Immature natural killer cell (primary cell): ENCODE data around the gene PRDM5. TPM values are rescaled to one million over a fixed set of nuclear protein-coding genes. Genes with fewer than 3 reads are reported as not detected.

Experiments
- DNase-seq, 3 donors: peaks; one replicate each; pipeline ENCODE4 v3.0.0; 2022; ENCODE audit warnings: mixed read lengths in 1 of 3
- H3K27ac Mint-ChIP-seq, 6 donors: one replicate each; pipeline ENCODE4 v1.8.0; 2020; ENCODE audit warnings: mixed read lengths in 6 of 6, mild to moderate bottlenecking in 5 of 6, inconsistent platforms in 4 of 6, moderate library complexity in 3 of 6
- H3K27me3 Mint-ChIP-seq, 3 donors: one replicate each; pipeline ENCODE4 v1.8.0; 2020 to 2021; ENCODE audit warnings: low read depth in 3 of 3, mild to moderate bottlenecking in 3 of 3, mixed read lengths in 3 of 3, moderate library complexity in 3 of 3, inconsistent platforms in 1 of 3
- H3K36me3 Mint-ChIP-seq, 3 donors: one replicate each; pipeline ENCODE4 v1.8.0; 2020; ENCODE audit warnings: mixed read lengths in 3 of 3, inconsistent platforms in 2 of 3, mild to moderate bottlenecking in 2 of 3
- H3K4me1 Mint-ChIP-seq, 2 donors: one replicate each; pipeline ENCODE4 v1.8.0; 2020; ENCODE audit warnings: inconsistent platforms in 2 of 2, mild to moderate bottlenecking in 2 of 2, mixed read lengths in 2 of 2, moderate library complexity in 1 of 2
- H3K4me3 Mint-ChIP-seq, 5 donors: one replicate each; pipeline ENCODE4 v1.8.0; 2020; ENCODE audit warnings: mild to moderate bottlenecking in 5 of 5, mixed read lengths in 5 of 5, inconsistent platforms in 3 of 5, moderate library complexity in 3 of 5
- H3K9me3 Mint-ChIP-seq, 6 donors: one replicate each; pipeline ENCODE4 v1.8.0; 2020; ENCODE audit warnings: mild to moderate bottlenecking in 6 of 6, mixed read lengths in 6 of 6, inconsistent platforms in 4 of 6, moderate library complexity in 3 of 6
- polyA plus RNA-seq, 3 donors: library from polyadenylated mRNA; unstranded; fragments of 300-500 nt; fragmentation: Illumina TruSeq; gene quantifications; one replicate each; pipeline ENCODE4 v1.2.3, GENCODE V29; 2021

PRDM5 gene
- polyA plus RNA-seq, 3 donors from 2014 or later, result 0.08 TPM; not detected in 2

- H3K9me3 Mint-ChIP-seq, result peaks cover 0 to 11% (median 4%) of the 10 kb centered on the region in 6 donors
- no peak for DNase-seq
- peaks cover 3 to 11% (median 4%) of the 10 kb centered on the region in 3 donors for H3K27me3 Mint-ChIP-seq
- no peaks in the 10 kb centered on the region for H3K4me1 Mint-ChIP-seq
- no peak overlapping the region for H3K4me3 Mint-ChIP-seq
- H3K36me3 Mint-ChIP-seq, result no peaks in the 10 kb centered on the region
- H3K27ac Mint-ChIP-seq, result no peak overlapping the region
These were observed 29.2 kb downstream of the PRDM5 start for GRCh38 chr4:120893314-120893713.

- DNase-seq, result no peak
- H3K4me1 Mint-ChIP-seq, result no peaks in the 10 kb centered on the region
- peaks cover 0 to 7% (median 5%) of the 10 kb centered on the region in 3 donors for H3K27me3 Mint-ChIP-seq
- H3K36me3 Mint-ChIP-seq, result no peaks in the 10 kb centered on the region
- H3K4me3 Mint-ChIP-seq, result no peak overlapping the region
- H3K9me3 Mint-ChIP-seq, result peaks cover 0 to 6% (median 2%) of the 10 kb centered on the region in 6 donors
- H3K27ac Mint-ChIP-seq, result no peak overlapping the region
These were observed 36.3 kb downstream of the PRDM5 start for GRCh38 chr4:120886191-120886590.

- Mint-ChIP-seq H3K36me3 (no peaks in the 10 kb centered on the region), H3K4me1 (no peaks in the 10 kb centered on the region), H3K27me3 (peaks cover 0 to 4% (median 4%) of the 10 kb centered on the region in 3 donors), H3K4me3 (no peak overlapping the region), H3K9me3 (peaks cover 0 to 4% (median 0%) of the 10 kb centered on the region in 6 donors), H3K27ac (no peak overlapping the region)
- no peak for DNase-seq
These were observed 40.7 kb downstream of the PRDM5 start for GRCh38 chr4:120881846-120882245.

- DNase-seq, result no peak
- Mint-ChIP-seq H3K4me1 (no peaks in the 10 kb centered on the region), H3K36me3 (no peaks in the 10 kb centered on the region), H3K9me3 (peaks cover 0 to 2% (median 0%) of the 10 kb centered on the region in 6 donors), H3K27ac (no peak overlapping the region), H3K4me3 (no peak overlapping the region), H3K27me3 (peaks cover 0 to 4% (median 4%) of the 10 kb centered on the region in 3 donors)
These were observed 41.2 kb downstream of the PRDM5 start for GRCh38 chr4:120881351-120881750.

- H3K9me3 Mint-ChIP-seq, result peaks cover 0 to 2% (median 0%) of the 10 kb centered on the region in 6 donors
These were observed 45.5 kb downstream of the PRDM5 start for GRCh38 chr4:120877021-120877420.

GRCh38 chr4:120874792-120875774 lies 47.4 kb downstream of the PRDM5 start:
- H3K4me1 Mint-ChIP-seq, result no peaks in the 10 kb centered on the region
- no peaks in the 10 kb centered on the region for H3K36me3 Mint-ChIP-seq
- no peak overlapping the region for H3K4me3 Mint-ChIP-seq
- no peak for DNase-seq
- H3K27ac Mint-ChIP-seq, result no peak overlapping the region
- peaks cover 0 to 2% (median 0%) of the 10 kb centered on the region in 6 donors for H3K9me3 Mint-ChIP-seq
- peaks cover 0 to 4% (median 2%) of the 10 kb centered on the region in 3 donors for H3K27me3 Mint-ChIP-seq

More at GRCh38 chr4:120877021-120877420, 45.5 kb downstream of the PRDM5 start:
- Mint-ChIP-seq H3K4me3 (no peak overlapping the region), H3K4me1 (no peaks in the 10 kb centered on the region), H3K27ac (no peak overlapping the region), H3K36me3 (no peaks in the 10 kb centered on the region), H3K27me3 (peaks cover 0 to 4% (median 2%) of the 10 kb centered on the region in 3 donors)
- no peak for DNase-seq

- no peak overlapping the region for H3K4me3 Mint-ChIP-seq
These were observed 49.0 kb downstream of the PRDM5 start for GRCh38 chr4:120873554-120873953.

GRCh38 chr4:120871173-120871572 lies 51.4 kb downstream of the PRDM5 start:
- no peaks in the 10 kb centered on the region for H3K4me1 Mint-ChIP-seq
- no peak for DNase-seq
- no peaks in the 10 kb centered on the region for H3K9me3 Mint-ChIP-seq
- H3K27ac Mint-ChIP-seq, result no peak overlapping the region
- no peak overlapping the region for H3K4me3 Mint-ChIP-seq
- H3K36me3 Mint-ChIP-seq, result no peaks in the 10 kb centered on the region
- H3K27me3 Mint-ChIP-seq, result no peaks in the 10 kb centered on the region

More at GRCh38 chr4:120873554-120873953, 49.0 kb downstream of the PRDM5 start:
- no peak for DNase-seq
- Mint-ChIP-seq H3K36me3 (no peaks in the 10 kb centered on the region), H3K4me1 (no peaks in the 10 kb centered on the region), H3K27ac (no peak overlapping the region), H3K27me3 (no peaks in the 10 kb centered on the region), H3K9me3 (peaks cover 0 to under 1% (median 0%) of the 10 kb centered on the region in 6 donors)

- Mint-ChIP-seq H3K4me1 (no peaks in the 10 kb centered on the region), H3K27me3 (no peaks in the 10 kb centered on the region), H3K36me3 (no peaks in the 10 kb centered on the region), H3K9me3 (no peaks in the 10 kb centered on the region), H3K27ac (no peak overlapping the region), H3K4me3 (no peak overlapping the region)
- no peak for DNase-seq
These were observed 52.2 kb downstream of the PRDM5 start for GRCh38 chr4:120870279-120870673.

GRCh38 chr4:120869613-120870278 lies 52.8 kb downstream of the PRDM5 start:
- DNase-seq, result no peak
- Mint-ChIP-seq H3K4me3 (no peak overlapping the region), H3K36me3 (no peaks in the 10 kb centered on the region), H3K27ac (no peak overlapping the region), H3K9me3 (no peaks in the 10 kb centered on the region), H3K4me1 (no peaks in the 10 kb centered on the region), H3K27me3 (no peaks in the 10 kb centered on the region)

- DNase-seq, result no peak
- Mint-ChIP-seq H3K27me3 (no peaks in the 10 kb centered on the region), H3K36me3 (no peaks in the 10 kb centered on the region), H3K4me3 (no peak overlapping the region), H3K27ac (no peak overlapping the region), H3K9me3 (no peaks in the 10 kb centered on the region), H3K4me1 (no peaks in the 10 kb centered on the region)
These were observed 55.0 kb downstream of the PRDM5 start for GRCh38 chr4:120867506-120867905.

GRCh38 chr4:120865985-120866384 lies 56.5 kb downstream of the PRDM5 start:
- Mint-ChIP-seq H3K27ac (no peak overlapping the region), H3K4me1 (no peaks in the 10 kb centered on the region), H3K4me3 (no peak overlapping the region), H3K27me3 (no peaks in the 10 kb centered on the region), H3K36me3 (no peaks in the 10 kb centered on the region), H3K9me3 (peaks cover 0 to 3% (median 0%) of the 10 kb centered on the region in 6 donors)
- no peak for DNase-seq

GRCh38 chr4:120864969-120865368 lies 57.6 kb downstream of the PRDM5 start:
- H3K9me3 Mint-ChIP-seq, result peaks cover 0 to 3% (median 0%) of the 10 kb centered on the region in 6 donors

GRCh38 chr4:120862432-120862831 lies 60.1 kb downstream of the PRDM5 start:
- H3K4me3 Mint-ChIP-seq, result no peak overlapping the region
- no peak overlapping the region for H3K27ac Mint-ChIP-seq
- H3K36me3 Mint-ChIP-seq, result no peaks in the 10 kb centered on the region
- DNase-seq, result no peak
- no peaks in the 10 kb centered on the region for H3K4me1 Mint-ChIP-seq
- H3K9me3 Mint-ChIP-seq, result peaks cover 0 to 3% (median 0%) of the 10 kb centered on the region in 6 donors
- H3K27me3 Mint-ChIP-seq, result no peaks in the 10 kb centered on the region

More at GRCh38 chr4:120864969-120865368, 57.6 kb downstream of the PRDM5 start:
- Mint-ChIP-seq H3K27ac (no peak overlapping the region), H3K4me1 (no peaks in the 10 kb centered on the region), H3K27me3 (no peaks in the 10 kb centered on the region), H3K4me3 (no peak overlapping the region), H3K36me3 (no peaks in the 10 kb centered on the region)
- no peak for DNase-seq
